HepG2 (cell line): ENCODE data around the gene CAB39. TPM values are rescaled to one million over a fixed set of nuclear protein-coding genes. Genes with fewer than 3 reads are reported as not detected.

ENCODE experiments used
- AHR ChIP-seq: IDR thresholded peaks from 2 replicates; pipeline ENCODE4 v1.6.1; 2018; ENCODE audit warnings: missing genetic modification reagents, missing compliant biosample characterization
- CENPT ChIP-seq: sonication (generic); formaldehyde crosslinking; IDR thresholded peaks from 2 replicates; pipeline ENCODE4 v1.8.0; 2022; ENCODE audit warnings: low read depth, mild to moderate bottlenecking, moderate library complexity, missing genetic modification reagents
- DBP ChIP-seq: sonication (generic); formaldehyde crosslinking; IDR thresholded peaks from 2 replicates; pipeline ENCODE4 v1.4.0; 2020; ENCODE audit warnings: missing genetic modification reagents; ENCODE audit errors: not compliant biosample characterization
- E2F2 ChIP-seq: sonication (generic); formaldehyde crosslinking; IDR thresholded peaks from 2 replicates; pipeline ENCODE4 v1.4.0; 2020; ENCODE audit warnings: missing genetic modification reagents, borderline replicate concordance
- HMGXB4 ChIP-seq, 2 experiments: sonication (generic) in 1 of 2; formaldehyde crosslinking in 1 of 2; IDR thresholded peaks; 2 replicates each; pipeline versions ENCODE4 v1.4.0 to v1.6.1; 2018 to 2020; ENCODE audit warnings: missing genetic modification reagents in 2 of 2, borderline replicate concordance in 1 of 2, low read depth in 1 of 2, mild to moderate bottlenecking in 1 of 2, missing biosample characterization in 1 of 2
- IKZF1 ChIP-seq: fragments of 450-650 bp; IDR thresholded peaks from 2 replicates; pipeline ENCODE4 v1.7.1; 2016
- IRX3 ChIP-seq: sonication (generic); formaldehyde crosslinking; IDR thresholded peaks from 2 replicates; pipeline ENCODE4 v1.8.1; 2023; ENCODE audit warnings: mild to moderate bottlenecking, low read depth, missing genetic modification reagents, borderline replicate concordance
- NR2F1 ChIP-seq, 2 experiments: fragments of 450-650 bp in 1 of 2; formaldehyde crosslinking in 1 of 2; IDR thresholded peaks; 2 replicates each; pipeline versions ENCODE4 v1.5.0 to v1.6.1; 2016 to 2020; ENCODE audit warnings: mild to moderate bottlenecking in 1 of 2, missing compliant biosample characterization in 1 of 2, missing genetic modification reagents in 1 of 2, moderate library complexity in 1 of 2
- ONECUT2 ChIP-seq: sonication (generic); formaldehyde crosslinking; IDR thresholded peaks from 2 replicates; pipeline ENCODE4 v1.4.0; 2020; ENCODE audit warnings: missing genetic modification reagents
- PHB2 ChIP-seq: fragments of 450-650 bp; IDR thresholded peaks from 2 replicates; pipeline ENCODE4 v1.6.1; 2018; ENCODE audit not compliant: partially characterized antibody
- SAP130 ChIP-seq: IDR thresholded peaks from 2 replicates; pipeline ENCODE4 v1.6.1; 2016; ENCODE audit warnings: low read depth
- SMC3 ChIP-seq: IDR thresholded peaks from 2 replicates; pipeline ENCODE4 v1.6.1; 2011; ENCODE audit warnings: low read length, improper control_type of control experiment
- STAG1 ChIP-seq: sonication (generic); formaldehyde crosslinking; IDR thresholded peaks from 2 replicates; pipeline ENCODE4 v1.4.0; 2020; ENCODE audit warnings: missing genetic modification reagents
- YEATS2 ChIP-seq: sonication (generic); formaldehyde crosslinking; IDR thresholded peaks from 2 replicates; pipeline ENCODE4 v1.4.0; 2020; ENCODE audit warnings: missing genetic modification reagents, borderline replicate concordance
- ZBTB33 ChIP-seq: sonication (generic); formaldehyde crosslinking; IDR thresholded peaks from 2 replicates; pipeline ENCODE4 v1.4.0; 2020; ENCODE audit warnings: missing genetic modification reagents
- ZC3H13 ChIP-seq: sonication (generic); formaldehyde crosslinking; IDR thresholded peaks from 2 replicates; pipeline ENCODE4 v1.8.1; 2023; ENCODE audit warnings: mild to moderate bottlenecking, missing genetic modification reagents, moderate library complexity
- ZFYVE20 ChIP-seq: sonication (generic); formaldehyde crosslinking; IDR thresholded peaks from 2 replicates; pipeline ENCODE4 v1.8.0; 2023; ENCODE audit warnings: low read depth, mild to moderate bottlenecking, moderate library complexity, missing genetic modification reagents, borderline replicate concordance
- ZKSCAN8 ChIP-seq: IDR thresholded peaks from 2 replicates; pipeline ENCODE4 v1.6.1; 2016; ENCODE audit warnings: borderline replicate concordance, missing genetic modification reagents, missing compliant biosample characterization
- ZMAT3 ChIP-seq: sonication (generic); formaldehyde crosslinking; conservative IDR thresholded peaks from 2 replicates; pipeline ENCODE4 v1.7.0; 2021; ENCODE audit warnings: missing genetic modification reagents
- ZMYM3 ChIP-seq: sonication (generic); formaldehyde crosslinking; IDR thresholded peaks from 2 replicates; pipeline ENCODE4 v1.5.1; 2020; ENCODE audit warnings: mild to moderate bottlenecking, missing genetic modification reagents
- ZNF33B ChIP-seq: sonication (generic); formaldehyde crosslinking; IDR thresholded peaks from 2 replicates; pipeline ENCODE4 v1.5.1; 2020; ENCODE audit warnings: mild to moderate bottlenecking, missing genetic modification reagents
- ZNF552 ChIP-seq: sonication (generic); formaldehyde crosslinking; IDR thresholded peaks from 2 replicates; pipeline ENCODE4 v1.9.0; 2022; ENCODE audit warnings: missing genetic modification reagents, mild to moderate bottlenecking, borderline replicate concordance
- ZNF558 ChIP-seq: sonication (generic); formaldehyde crosslinking; IDR thresholded peaks from 2 replicates; pipeline ENCODE4 v1.9.0; 2022; ENCODE audit warnings: mild to moderate bottlenecking, missing genetic modification reagents, borderline replicate concordance
- ZNF788 ChIP-seq: sonication (generic); formaldehyde crosslinking; IDR thresholded peaks from 2 replicates; pipeline ENCODE4 v1.5.0; 2020; ENCODE audit warnings: mild to moderate bottlenecking, missing genetic modification reagents, borderline replicate concordance
- ZSCAN9 ChIP-seq: IDR thresholded peaks from 2 replicates; pipeline ENCODE4 v1.6.1; 2016; ENCODE audit warnings: borderline replicate concordance
- polyA plus RNA-seq, 8 experiments: library from polyadenylated mRNA; depleted of rRNA in 3 of 8; stranded (reverse) in 7 of 8; unstranded in 1 of 8; fragments of >200 nt; fragmentation: Illumina TruSeq in 4 of 8; extraction: Trizol in 4 of 8; gene quantifications; 2 replicates each; pipeline versions ENCODE4 v1.2.1 to v1.2.3, GENCODE V29; 2011 to 2016; ENCODE audit warnings: low read depth in 4 of 8, missing spikeins in 1 of 8, mixed read lengths in 1 of 8; ENCODE audit not compliant: insufficient read depth in 1 of 8
- total RNA-seq, 5 experiments: library from RNA; depleted of rRNA; stranded (reverse); fragments of >200 nt; fragmentation: Illumina TruSeq; extraction: Trizol; gene quantifications; 2 replicates each; pipeline ENCODE4 v1.2.3, GENCODE V29; 2016; ENCODE audit warnings: low read depth in 1 of 5

The CAB39 gene
- total and polyA plus RNA-seq, 2 of the 13 experiments (the other 11 are each of a cell fraction or from before 2014, with no cell fraction given) = 19.3 to 45.3 TPM

GRCh38 chr2:230713331-230714135 is 891 bp downstream of the CAB39 start (continued):
- no peak for TF ChIP-seq NR2F1 (CRISPR knock-in tag; IDR thresholded peaks at IDR 0.05)
- no peak for TF ChIP-seq ZNF33B (CRISPR knock-in tag)
- peak; percentile 57; the same call in 1 of the 2 replicates for TF ChIP-seq SAP130 (CRISPR knock-in tag)
- no peak; the same call in 1 of the 2 replicates for TF ChIP-seq IRX3 (CRISPR knock-in tag)
- no peak for TF ChIP-seq PHB2
- TF ChIP-seq YEATS2 (CRISPR knock-in tag) = 0 out of 2 replicates have a peak, but pooled peaks have one; percentile 24
- no peak for TF ChIP-seq ZKSCAN8 (CRISPR knock-in tag)
- no peak for TF ChIP-seq AHR (CRISPR knock-in tag)
- no peak; the same call in 1 of the 2 replicates for TF ChIP-seq ZNF788 (CRISPR knock-in tag)
- no peak for TF ChIP-seq SMC3
- peak; percentile 5; the same call in 1 of the 2 replicates for TF ChIP-seq ZFYVE20 (CRISPR knock-in tag)
- TF ChIP-seq ZBTB33 = no peak
- TF ChIP-seq ZSCAN9 = no peak
- peak; percentile 20 to 60; a peak in 2 of 4 replicates for TF ChIP-seq HMGXB4 (CRISPR knock-in tag; IDR thresholded peaks at IDR 0.05; ENCODE audit: borderline replicate concordance in 1 of 2, low read depth in 1 of 2)
- no peak for TF ChIP-seq CENPT (CRISPR knock-in tag)
- no peak for TF ChIP-seq ZMYM3 (CRISPR knock-in tag)
- no peak for TF ChIP-seq E2F2 (CRISPR knock-in tag)
- TF ChIP-seq ZNF552 (CRISPR knock-in tag) = no peak
- no peak for TF ChIP-seq ONECUT2 (CRISPR knock-in tag)
- no peak for TF ChIP-seq ZMAT3 (CRISPR knock-in tag)
- TF ChIP-seq ZNF558 (CRISPR knock-in tag) = no peak
- TF ChIP-seq ZC3H13 (CRISPR knock-in tag) = 0 out of 2 replicates have a peak, but pooled peaks have one; percentile 63
- no peak for TF ChIP-seq IKZF1
- no peak for TF ChIP-seq STAG1
- no peak for TF ChIP-seq DBP
